Measurements from ENCODE around the gene ADAMTSL1.

Gene ADAMTSL1

DNA sequence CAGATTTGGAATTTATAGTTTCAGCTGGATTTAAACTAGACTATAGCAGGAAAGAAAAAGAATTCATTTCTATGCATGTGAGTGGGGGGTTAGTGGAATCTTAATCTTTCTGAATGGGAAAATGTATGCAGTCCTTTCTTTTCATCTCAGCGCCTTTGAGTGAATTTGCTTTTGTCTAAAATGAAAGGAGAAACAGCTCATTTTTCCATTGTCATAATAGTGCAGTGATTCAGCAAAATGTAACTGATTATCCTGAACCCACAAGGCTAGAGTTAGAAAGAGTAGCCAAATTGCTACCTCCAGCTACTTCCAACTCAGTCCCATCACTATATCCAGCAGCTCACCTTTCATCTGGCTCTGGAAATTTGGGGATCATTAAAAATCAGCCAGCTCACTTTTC is 134.4 kb downstream of the ADAMTSL1 start:
- no peak for DNase-seq

DNA sequence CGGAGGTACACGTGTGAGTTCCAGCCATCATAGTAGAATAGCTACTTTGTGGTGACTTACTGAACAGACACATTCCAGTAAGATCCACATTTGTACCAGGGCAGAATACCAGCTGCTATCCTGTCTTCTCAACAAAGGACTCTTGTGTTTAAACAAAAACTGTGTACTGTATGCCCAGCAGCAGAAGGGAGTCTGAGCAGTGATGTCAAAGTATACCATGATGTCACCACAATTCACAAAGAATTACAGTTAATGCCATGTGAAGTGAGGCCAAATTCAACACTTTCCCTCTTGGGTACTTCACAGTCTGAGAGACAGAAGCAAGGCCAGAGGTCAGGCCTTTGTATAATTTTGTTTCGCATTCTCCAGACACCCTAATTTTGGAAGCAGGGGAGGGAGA is 137.0 kb downstream of the ADAMTSL1 start:
- no peak for DNase-seq

DNA sequence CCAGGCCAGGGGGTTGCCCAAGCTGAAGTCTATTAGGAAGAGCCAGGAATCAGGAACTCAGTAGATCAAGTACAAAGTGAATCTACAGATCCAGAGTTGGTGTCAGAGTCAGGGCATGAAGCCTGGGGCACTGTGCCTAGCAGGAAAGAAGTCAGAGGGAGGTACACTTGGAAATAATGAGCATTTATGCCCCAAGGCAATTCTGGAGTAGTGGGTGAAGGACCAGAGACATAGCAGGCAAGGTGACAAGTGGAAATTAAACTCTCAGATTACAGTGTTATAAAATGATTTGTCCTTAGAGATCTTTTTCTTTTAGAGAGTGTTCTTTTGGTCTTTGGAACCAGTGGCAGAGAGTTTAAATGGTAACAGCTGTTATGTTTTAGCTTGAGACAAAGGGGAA is 138.0 kb downstream of the ADAMTSL1 start:
- no peak for DNase-seq

DNA sequence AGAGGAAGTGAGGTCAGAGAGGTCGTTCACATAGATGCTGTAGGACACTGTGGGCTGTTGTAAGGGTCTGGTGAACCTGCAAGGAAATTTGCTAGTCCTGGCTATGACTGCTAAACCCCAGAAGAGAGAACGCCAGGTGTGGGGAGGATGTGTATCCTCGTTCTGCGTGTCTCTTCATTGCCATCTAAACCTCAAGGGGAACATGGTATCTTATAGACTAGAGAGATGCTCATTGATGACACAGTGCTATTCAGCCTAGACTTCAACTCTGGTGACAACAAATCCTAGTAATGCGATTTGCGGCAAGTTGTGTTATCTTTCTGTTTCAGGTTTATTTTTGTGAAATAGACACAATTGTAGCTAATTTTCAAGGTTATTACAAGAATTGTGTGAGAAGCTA is 140.2 kb downstream of the ADAMTSL1 start:
- DNase-seq: no peak

DNA sequence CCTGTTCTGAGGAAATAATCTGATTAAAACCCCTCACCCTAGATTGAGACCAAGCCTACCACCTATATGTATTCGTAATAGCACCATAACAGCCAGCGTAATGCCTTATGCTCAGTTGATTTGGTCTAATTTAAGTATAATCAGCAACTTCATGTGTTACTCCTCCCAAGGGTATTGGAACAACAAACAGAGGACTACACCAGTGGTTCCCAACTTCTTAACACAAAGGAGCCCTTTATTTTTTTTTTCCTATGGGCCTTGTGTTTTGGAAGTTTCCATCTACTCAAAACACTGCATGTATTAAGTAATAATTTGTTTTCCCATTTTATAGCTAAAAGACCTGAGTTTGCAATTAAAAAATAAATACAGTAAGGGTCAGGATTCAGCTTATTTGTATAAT is 140.7 kb downstream of the ADAMTSL1 start:
- no peak for DNase-seq

DNA sequence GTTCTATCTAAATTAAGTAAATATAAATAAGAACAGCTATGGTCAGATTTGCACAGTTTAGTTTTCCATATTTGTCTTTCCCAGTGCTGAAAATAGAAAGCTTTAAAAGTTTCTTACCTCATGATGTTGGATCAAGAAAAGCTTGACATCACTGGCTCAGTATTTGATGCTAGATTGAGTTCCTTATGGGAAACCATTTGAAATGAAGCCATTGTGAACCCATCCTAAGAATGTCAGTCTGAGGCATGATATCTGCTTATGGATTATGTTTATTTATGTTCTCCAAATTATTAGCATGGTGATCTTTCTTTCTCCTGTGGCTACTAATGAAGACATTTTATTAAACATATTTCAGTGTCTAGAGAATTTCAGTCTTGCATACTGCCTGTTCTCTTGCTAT is 143.0 kb downstream of the ADAMTSL1 start:
- no peak for DNase-seq

DNA sequence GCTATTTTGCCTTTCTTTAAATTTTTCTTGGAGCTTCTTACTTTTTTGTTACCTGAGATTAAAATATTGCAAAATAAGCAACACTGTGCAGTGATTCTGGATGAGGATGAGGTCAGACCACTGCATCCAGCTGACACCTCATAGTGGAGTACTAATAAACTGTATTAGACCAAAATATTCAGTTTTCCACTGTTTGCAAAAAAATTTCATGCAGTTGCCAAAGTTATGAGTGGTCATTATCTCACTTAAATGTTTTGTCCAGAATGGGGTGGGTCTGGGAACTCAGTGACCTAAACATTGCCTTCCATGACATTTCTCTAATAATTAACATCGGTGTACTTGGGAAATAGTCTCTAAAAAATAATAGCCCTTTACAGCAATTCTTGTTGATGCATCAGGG is 143.8 kb downstream of the ADAMTSL1 start:
- no peak for DNase-seq

DNA sequence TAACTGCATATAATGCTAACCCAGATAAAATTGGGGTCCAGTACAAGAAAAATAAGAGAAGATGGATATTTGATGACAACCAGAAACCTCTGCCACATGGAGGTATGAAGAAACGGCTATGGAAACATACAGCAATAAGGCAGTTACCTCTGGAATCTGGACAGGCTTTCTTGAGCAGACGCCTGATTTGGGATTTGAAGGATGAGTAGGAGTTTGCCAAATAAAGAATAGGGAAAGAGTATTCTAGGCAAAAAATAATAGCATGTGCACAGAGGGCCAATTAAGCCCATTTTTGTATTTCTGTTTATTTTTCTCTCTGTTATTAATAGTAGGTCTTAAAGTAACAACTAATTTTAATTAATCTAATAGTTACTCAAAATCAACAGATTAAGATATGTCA is 144.9 kb downstream of the ADAMTSL1 start:
- DNase-seq: no peak

DNA sequence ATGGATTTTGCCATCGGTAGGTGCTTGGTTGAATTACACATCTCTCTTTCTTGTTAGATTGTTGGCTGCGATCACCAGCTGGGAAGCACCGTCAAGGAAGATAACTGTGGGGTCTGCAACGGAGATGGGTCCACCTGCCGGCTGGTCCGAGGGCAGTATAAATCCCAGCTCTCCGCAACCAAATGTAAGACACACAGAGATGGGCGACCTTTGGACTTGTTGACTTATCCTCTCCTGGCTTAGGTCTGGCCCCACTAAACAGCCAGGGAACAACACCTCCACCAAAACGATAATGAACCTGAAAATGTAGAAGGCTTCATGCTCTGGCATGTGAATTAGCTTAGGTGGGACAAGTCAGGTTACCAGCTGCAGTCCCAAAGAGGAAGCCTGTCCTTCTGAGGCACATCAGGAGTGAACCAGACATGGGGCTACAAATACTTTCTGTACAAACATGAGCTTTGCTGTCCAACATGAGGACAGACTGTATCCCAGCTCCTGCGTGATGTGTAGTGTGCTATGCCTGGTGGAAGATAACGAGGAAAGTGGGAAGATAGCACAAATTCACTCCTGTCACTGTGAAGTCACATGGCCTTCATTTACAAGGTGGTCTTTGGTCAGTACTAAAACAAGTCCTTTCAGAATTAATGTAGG is 148.4 kb downstream of the ADAMTSL1 start:
- no peak for DNase-seq

DNA sequence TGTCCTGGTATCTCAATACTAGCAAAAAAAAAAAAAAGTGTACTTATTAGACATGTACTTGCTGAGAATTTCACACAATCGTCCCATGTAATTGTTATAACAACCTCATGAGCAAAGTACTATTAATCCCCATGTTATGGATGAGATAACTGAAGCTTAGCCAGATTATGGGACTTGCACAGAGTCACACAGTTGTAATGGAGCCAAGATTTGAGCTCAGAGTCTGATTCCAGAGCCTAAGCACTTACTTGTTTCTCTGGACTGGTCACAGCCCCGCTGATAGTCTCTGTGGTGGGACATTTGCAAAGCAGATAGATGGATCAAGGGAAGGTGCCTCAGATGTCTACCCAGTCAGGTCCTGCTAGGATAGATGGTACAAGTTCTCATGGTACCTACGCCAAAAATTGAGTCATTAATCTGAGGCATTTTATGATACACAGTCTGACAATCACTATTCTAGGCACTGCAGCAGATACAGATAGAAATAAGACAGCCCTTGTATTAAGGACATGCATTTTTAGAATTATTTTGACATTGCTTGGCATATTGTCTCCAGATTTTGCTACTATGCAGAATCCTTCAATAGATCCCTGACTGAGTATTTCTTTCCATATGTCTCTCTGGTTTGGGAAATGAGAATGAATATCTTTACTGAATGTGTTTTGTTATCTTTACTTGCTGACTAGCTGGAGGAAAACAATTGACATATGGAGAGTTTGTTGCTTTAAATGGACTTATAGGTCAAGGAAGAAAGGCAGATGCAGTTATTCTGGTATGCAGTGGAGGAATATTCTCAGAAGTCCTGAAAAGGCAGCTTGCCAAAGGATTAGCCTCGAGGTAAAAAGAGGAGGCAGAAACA is 149.5 kb downstream of the ADAMTSL1 start:
- DNase-seq: no peak

DNA sequence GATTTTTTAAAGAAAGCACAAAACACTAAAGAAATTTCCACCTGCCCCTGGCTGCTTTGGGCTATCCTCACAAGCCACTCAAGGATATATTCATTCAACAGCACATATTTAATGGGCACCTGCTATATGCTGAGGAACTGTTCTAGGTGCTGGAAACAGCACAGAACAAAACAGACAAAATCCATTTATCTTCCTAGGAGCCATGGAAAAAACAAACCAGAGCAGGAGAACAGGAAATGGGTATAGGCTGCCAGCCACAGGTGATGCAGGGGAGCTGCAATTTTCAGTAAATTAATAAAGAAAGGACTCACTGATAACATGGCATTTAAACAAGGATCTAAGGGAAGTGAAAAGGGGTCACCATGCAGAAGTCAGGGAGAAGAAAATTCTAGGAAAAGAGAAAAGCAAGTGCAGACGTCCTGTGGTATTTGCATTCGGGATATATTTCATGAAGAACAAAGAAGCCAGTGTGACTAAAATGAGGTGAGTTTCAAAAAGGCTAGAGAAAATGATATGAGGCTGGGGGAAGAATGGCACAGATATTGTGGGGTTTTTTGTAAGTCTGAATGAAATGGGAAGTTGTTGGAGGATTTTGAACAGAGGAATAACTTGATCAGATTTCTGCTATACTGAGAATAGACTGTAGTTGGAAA is 152.2 kb downstream of the ADAMTSL1 start:
- DNase-seq: no peak

DNA sequence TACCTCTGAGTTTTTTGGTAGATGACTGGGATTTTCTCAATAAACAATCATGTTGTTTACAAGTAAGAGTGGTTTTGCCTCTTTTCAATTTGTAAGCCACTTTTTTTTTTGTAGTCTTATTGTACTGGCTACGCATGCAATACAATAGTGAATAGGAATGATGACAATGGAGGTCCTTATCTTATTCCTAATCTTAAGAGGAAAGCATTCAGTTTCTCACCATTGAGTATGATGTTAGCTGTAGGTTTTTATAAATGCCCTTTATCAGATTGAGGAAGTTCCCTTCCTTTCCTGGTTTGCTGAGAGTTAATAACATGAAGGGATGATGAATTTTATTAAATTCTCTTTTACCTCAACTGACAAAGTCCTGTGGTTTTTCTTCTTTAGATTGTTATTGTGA is 155.2 kb downstream of the ADAMTSL1 start:
- no peak for DNase-seq

DNA sequence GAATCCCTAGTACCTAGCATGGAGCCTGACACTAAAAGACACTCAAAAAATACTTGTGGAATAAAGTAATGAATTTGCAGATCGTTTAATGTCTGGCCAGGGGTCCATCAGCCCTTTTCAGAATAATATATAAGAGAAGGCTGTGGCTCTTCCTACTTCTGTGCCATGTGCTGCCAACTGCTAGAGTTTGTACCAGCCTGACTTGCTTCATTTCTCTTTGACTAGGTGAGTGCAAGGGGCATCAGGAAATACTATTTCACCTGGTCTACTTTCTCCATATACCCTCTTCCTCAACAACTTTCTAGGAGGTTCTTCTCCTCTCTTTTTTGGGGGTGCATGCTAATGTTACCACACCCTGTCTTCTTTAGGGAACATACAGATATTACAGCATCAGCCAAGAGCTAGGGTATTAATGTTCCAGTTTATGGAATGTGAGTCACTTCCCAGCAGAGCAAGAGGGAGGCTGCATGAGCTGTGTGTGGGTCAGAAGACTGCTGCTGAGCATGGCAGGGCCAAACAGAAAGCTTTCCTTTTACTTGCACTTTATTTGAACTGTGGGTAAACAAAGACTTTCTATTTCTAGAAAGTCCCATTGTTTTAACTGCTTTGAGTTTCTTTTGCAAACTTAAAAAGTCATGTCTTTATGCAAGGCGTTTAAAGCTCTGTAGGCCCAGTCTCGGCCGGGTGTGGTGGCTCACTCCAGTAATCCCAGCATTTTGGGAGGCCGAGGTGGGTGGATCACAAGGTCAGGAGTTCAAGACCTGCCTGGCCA is 158.9 kb downstream of the ADAMTSL1 start:
- DNase-seq: no peak

DNA sequence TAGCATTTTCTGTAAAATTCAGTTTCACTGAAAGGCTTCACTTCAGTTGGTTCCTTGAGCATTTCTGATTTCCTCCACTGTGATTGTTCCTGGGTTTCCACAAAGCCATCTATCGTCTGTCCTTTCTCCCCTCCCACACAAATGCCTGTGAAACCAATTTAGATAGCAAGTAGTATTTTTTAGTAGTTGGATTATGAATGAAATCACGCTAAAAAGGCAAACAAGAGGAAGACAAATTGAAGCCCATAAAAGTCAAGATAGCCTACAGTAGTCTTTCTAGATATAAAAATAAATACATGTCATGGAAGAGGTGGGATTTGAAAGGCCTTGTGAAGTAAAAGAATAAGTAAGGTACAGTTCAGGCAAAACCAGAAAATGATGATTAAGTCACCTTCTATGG is 162.8 kb downstream of the ADAMTSL1 start:
- DNase-seq: no peak

DNA sequence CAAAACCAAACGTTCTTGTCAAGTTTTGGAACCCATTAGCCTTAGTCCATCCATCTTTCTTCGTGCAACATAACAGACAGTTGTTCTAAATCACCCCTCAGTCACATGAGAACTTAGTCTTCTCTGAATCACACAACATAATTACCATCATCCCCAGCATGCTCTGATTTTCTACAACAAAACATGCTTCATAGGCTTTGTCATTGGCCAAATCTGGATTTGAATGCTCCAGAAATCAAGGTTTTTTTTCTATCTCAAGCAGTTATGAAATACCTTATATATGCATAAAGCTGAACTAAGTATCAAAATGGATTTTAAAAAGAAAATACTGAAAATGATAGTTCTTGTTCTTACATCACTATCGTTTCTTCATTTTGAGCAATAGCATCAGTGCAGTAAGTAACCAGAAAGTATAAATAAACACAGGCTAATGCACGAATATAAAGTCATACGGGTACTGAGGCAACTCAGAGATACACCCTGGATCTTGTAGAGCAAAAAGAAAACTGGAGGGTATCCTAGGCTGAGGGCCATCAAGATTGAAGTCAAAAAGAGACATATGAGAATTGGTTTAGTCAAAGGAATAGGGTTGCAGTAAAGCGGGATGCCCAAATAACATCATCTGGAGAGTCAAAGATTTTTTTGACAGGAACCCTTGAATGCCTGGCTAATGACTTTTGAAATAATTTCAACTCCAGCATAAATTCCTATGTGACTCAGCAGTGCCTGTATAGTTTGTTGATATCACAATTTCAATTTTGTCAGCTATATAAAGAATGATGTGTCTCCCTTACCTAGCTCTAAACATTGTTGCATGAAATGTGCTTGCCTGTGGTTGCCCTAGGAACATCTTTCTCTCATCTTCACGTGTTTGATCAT is 164.7 kb downstream of the ADAMTSL1 start:
- no peak for DNase-seq

DNA sequence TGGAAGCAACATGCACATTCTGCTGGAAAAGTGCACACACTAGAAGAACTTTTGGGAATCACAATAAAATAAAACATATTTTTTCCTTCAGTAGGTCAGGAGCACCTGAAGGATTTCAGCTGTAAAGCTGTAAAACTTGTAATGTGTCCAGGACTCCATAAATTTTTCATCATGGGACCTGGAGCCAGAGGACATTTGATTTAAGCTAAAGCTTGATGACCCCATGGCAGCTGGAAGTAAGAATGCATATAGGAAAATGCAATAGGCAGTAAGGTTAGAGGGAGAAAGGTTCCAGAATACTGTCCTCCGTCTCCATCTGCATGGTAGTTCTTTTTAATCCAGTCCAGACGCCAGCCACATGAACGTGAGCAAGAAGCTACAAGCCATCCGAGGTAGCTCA is 166.0 kb downstream of the ADAMTSL1 start:
- no peak for DNase-seq

DNA sequence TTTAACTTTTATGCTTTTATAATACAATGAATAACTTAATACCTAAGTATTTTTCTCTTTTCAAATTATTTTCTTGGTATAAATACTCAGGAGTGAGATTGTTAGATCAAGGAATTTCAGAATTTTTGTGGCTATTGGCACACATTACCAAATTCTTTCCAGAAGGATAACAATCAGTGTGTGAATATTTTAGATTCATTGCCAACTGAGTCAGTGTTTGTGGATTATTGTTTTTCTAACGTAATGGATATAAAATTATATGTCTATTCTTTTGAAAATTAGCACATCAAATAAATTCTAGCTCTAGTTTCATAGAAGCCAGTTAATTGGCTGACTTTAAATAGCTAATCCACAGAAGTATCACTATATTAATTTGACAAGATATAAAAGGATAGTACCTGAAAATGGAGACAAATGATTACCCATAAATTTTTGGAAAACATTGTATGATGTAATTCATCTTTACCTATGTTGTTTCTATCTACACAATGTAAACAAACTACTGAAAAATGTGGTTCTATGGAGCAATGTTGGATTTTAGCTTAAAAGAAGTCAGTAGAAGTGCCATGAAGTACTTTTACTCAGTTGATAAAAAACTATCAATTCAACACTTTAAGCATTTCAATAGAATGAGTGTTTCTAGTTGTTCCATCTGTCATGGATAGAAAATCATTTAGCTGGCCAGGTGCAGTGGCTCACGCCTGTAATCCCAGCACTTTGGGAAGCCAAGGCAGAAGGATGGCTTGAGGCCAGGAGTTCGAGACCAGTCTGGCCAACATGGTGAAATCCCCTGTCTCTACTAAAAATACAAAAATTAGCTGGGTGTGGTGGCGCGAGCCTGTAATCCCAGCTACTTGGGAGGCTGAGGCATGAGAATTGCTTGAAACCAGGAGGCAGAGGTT is 185.1 kb downstream of the ADAMTSL1 start:
- DNase-seq: no peak

DNA sequence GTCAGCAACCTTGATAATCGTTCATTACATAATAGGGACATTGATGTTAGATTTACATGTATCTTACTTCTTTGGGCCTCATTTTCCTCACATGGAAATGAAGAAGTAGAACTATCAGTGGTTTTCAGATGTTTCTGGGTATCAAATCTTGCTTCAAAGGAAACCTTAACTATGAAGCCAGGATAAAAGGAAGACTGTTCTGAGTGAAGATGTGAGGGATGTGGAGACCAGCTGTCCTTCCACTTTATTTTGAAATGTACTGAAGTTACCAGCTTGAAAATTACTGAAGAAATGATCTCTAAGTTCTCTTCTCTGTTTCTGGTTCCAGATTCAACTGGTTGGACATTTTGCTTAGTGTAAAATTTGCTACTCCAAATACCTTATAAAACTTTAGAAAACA is 186.0 kb downstream of the ADAMTSL1 start:
- no peak for DNase-seq

DNA sequence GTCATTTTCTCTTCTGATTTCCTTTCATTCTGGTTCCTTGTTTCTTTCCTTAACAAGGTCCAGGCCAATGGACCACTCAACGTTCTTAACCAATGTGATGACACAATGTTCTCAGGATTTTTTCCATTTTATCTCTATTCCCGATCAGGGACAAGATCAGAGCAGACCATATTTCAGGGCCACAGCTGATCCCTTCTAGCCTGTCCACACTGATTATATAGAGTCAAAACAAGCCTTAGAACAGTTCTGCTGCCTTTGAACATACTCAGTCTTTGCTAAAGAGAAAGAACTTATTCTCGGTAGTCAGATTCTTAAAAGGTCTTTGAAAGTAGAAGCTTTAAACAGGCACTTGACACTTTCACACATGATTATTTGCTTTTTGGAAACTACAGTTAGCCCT is 188.4 kb downstream of the ADAMTSL1 start:
- DNase-seq: no peak

DNA sequence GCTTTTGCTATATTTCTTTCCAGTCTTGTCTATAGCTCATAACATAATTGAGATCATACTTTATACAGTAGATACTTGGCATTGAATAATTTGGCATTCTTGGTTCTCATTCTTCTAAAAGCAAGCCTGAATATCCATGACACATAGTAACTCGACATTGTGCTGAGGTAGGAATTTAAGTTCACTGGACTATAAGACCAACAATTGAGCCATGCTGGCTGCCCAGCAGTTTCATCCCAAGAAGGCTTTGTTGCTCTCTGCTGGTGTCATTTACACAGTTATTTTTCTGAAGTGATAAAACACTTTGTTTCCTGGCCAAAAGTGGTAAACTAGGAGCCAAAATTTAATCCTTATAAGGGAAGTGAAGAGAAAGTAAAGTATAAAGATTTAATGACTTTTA is 192.0 kb downstream of the ADAMTSL1 start:
- DNase-seq: no peak

DNA sequence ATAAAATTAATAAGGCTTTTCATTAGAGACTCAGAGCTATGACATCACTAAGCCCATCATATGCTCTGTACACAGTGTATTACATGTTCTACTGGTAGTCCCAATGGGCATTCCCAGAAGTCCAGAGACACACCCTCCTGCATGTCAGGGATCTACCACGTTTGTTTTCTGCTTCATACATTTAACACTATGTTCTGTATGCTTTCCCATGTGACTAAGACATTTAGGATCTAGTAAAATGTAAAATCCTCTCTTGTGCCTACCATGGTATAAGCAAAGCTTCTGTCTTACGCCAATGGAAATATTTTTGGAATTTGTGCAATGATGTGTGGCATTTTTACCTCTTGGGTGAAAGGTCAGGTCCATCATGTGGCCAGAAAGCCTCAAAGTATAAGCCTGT is 192.4 kb downstream of the ADAMTSL1 start:
- no peak for DNase-seq
